Body of pancreas (tissue), 4 donors: ENCODE results near the gene PLCB4.

Source experiments
- POLR2A ChIP-seq, 3 donors: fragments of 450-650 bp; IDR thresholded peaks; one replicate each; pipeline ENCODE4 v1.6.1; 2016; ENCODE audit warnings: antibody characterized with exemption in 3 of 3, mild to moderate bottlenecking in 2 of 3
- TF ChIP-seq, protein P1 (sequence below), 7 experiments: fragments of 450-650 bp in 4 of 7; fragments of 200-600 bp in 3 of 7; sonication (generic) in 3 of 7; IDR thresholded peaks; one replicate each; pipeline ENCODE4 v1.5.1; 2016 to 2019; ENCODE audit warnings: antibody characterized with exemption in 7 of 7

DNA sequence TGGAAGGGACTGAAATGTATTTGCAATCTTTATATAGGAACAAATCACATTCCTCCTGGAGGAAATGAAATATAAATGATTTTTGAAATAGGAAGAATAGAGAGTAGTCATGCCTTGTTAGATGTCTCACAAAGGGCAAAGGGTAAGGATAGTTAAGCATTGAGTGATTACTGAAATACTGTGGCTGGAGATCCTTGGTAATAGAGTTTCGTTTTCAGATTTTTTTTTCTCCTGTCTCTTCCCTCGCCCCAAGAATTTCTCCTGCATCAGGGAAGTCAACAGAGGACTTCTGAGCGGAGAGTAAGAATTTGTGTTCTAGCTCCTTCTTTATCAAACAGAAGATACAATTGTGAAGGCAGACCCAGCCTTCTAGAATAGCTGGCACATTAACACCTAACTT lies 79.4 kb downstream of the PLCB4 start:
- TF ChIP-seq, protein P1, sequence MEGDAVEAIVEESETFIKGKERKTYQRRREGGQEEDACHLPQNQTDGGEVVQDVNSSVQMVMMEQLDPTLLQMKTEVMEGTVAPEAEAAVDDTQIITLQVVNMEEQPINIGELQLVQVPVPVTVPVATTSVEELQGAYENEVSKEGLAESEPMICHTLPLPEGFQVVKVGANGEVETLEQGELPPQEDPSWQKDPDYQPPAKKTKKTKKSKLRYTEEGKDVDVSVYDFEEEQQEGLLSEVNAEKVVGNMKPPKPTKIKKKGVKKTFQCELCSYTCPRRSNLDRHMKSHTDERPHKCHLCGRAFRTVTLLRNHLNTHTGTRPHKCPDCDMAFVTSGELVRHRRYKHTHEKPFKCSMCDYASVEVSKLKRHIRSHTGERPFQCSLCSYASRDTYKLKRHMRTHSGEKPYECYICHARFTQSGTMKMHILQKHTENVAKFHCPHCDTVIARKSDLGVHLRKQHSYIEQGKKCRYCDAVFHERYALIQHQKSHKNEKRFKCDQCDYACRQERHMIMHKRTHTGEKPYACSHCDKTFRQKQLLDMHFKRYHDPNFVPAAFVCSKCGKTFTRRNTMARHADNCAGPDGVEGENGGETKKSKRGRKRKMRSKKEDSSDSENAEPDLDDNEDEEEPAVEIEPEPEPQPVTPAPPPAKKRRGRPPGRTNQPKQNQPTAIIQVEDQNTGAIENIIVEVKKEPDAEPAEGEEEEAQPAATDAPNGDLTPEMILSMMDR (IDR thresholded peaks at IDR 0.05), result no peak
- TF ChIP-seq POLR2A (IDR thresholded peaks at IDR 0.05), result no peak
